BE2C (cell line): ENCODE measurements around the gene FBXL5.

ENCODE experiments used
- DNase-seq: peaks from one replicate; pipeline ENCODE4 v3.0.0-alpha.2; 2020
- H3K27me3 ChIP-seq: fragments of 250-450 bp; sonication (Bioruptor Pico); 2 replicates; pipeline ENCODE4 v1.5.1; 2020; ENCODE audit warnings: mild to moderate bottlenecking
- H3K36me3 ChIP-seq: fragments of 250-450 bp; sonication (Bioruptor Pico); 2 replicates; pipeline ENCODE4 v1.5.1; 2020; ENCODE audit warnings: mild to moderate bottlenecking
- H3K4me1 ChIP-seq: fragments of 250-450 bp; sonication (Bioruptor Pico); 2 replicates; pipeline ENCODE4 v1.5.1; 2020
- H3K4me3 ChIP-seq: 2 replicates; pipeline ENCODE4 v1.5.1; 2011; ENCODE audit warnings: low read depth, low read length
- H3K9me3 ChIP-seq: fragments of 250-450 bp; sonication (Bioruptor Pico); 2 replicates; pipeline ENCODE4 v1.5.1; 2020
- TF ChIP-seq, protein P1 (sequence below): IDR thresholded peaks from 2 replicates; pipeline ENCODE4 v1.5.1; 2012; ENCODE audit warnings: mild to moderate bottlenecking, low read depth, low read length

The FBXL5 gene

DNA sequence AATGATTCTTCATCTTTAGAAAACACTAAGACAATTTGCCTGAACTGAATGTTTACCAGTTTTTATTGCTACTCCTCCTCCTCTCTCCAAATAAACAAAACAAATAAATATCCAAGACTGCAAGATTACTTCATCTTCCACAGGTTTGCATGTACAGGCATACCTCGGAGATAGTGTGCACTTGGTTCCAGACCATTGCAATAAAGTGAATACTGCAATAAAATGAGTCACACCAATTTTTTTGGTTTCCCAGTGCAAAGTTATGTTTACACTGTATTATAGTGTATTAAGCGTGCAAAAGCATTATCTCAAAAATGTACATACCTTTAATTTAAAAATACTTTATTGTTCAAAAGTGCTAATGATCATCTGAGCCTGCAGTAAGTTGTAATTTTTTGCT lies 53.3 kb downstream of the FBXL5 start:
- DNase-seq, result no peak
- TF ChIP-seq, protein P1, sequence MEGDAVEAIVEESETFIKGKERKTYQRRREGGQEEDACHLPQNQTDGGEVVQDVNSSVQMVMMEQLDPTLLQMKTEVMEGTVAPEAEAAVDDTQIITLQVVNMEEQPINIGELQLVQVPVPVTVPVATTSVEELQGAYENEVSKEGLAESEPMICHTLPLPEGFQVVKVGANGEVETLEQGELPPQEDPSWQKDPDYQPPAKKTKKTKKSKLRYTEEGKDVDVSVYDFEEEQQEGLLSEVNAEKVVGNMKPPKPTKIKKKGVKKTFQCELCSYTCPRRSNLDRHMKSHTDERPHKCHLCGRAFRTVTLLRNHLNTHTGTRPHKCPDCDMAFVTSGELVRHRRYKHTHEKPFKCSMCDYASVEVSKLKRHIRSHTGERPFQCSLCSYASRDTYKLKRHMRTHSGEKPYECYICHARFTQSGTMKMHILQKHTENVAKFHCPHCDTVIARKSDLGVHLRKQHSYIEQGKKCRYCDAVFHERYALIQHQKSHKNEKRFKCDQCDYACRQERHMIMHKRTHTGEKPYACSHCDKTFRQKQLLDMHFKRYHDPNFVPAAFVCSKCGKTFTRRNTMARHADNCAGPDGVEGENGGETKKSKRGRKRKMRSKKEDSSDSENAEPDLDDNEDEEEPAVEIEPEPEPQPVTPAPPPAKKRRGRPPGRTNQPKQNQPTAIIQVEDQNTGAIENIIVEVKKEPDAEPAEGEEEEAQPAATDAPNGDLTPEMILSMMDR, result no peak
- Histone ChIP-seq H3K27me3 (no peaks in the 10 kb centered on the region), H3K4me3 (no peak overlapping the region), H3K4me1 (no peaks in the 10 kb centered on the region), H3K9me3 (no peaks in the 10 kb centered on the region), H3K36me3 (peaks cover 19% of the 10 kb centered on the region)

DNA sequence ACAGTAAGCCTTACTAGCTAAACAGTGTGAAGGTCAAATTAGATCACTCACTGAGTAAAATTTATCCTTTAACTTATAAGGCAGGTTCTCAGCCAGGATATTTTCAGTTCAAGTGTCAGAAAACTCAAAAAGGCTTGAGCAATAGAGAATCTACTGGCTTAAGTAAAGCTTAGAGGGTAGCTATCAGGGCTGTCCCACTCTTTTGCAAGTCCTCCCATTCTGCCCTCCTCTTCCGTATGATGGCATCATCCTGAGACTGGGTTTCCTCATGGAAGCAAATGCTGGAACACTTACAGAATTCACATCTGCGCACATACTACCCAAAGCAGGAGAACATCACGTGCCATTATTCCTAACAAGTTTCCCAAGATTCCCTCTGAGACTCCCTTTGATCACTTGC lies 55.0 kb downstream of the FBXL5 start:
- no peaks in the 10 kb centered on the region for H3K27me3 ChIP-seq
- TF ChIP-seq, protein P1, result no peak
- DNase-seq, result no peak
- H3K9me3 ChIP-seq, result no peaks in the 10 kb centered on the region
- H3K36me3 ChIP-seq, result peaks cover 19% of the 10 kb centered on the region
- no peak overlapping the region for H3K4me3 ChIP-seq
- H3K4me1 ChIP-seq, result no peaks in the 10 kb centered on the region

DNA sequence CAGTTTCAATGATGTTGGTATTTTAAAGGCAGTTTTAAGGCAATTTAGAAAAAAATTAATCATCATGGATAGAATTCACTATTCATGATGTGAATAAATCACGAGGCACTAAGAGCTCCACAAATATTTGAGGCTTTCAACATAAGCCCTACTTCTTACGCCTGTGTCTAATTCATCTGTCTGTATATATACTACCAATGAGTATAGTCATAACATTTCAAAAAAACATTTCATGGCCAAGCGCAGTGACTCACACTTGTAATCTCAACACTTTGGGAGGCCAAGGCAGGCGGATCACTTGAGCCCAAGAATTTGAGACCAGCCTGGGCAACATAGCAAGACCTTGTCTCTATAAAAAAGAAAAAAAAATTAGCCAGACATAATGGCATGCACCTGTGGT lies 56.5 kb downstream of the FBXL5 start:
- no peaks in the 10 kb centered on the region for H3K4me1 ChIP-seq
- H3K36me3 ChIP-seq, result peaks cover 19% of the 10 kb centered on the region
- no peak overlapping the region for H3K4me3 ChIP-seq
- no peaks in the 10 kb centered on the region for H3K27me3 ChIP-seq
- no peak for DNase-seq
- no peaks in the 10 kb centered on the region for H3K9me3 ChIP-seq
- TF ChIP-seq, protein P1, result no peak

DNA sequence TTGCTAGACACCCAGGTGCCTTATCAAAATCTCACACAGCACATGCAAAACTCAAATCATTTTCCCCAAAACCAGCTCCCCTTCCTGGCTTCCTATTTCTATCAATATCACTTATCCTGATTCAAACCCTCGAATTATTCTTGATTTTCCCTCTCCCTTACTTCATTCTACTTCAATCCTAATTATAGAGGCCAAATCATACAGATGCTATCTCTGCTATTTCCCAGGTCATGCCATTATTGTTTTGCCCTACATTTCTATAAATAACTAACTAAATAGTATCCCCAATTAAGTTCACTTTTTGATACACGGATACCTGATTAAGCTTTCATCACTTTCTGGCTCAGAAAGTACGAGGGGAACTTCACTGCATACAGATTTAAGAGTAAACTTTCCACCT lies 62.4 kb downstream of the FBXL5 start:
- Histone ChIP-seq H3K4me1 (no peaks in the 10 kb centered on the region), H3K9me3 (no peaks in the 10 kb centered on the region), H3K27me3 (no peaks in the 10 kb centered on the region), H3K4me3 (no peak overlapping the region), H3K36me3 (no peaks in the 10 kb centered on the region)
- TF ChIP-seq, protein P1, result no peak
- no peak for DNase-seq

DNA sequence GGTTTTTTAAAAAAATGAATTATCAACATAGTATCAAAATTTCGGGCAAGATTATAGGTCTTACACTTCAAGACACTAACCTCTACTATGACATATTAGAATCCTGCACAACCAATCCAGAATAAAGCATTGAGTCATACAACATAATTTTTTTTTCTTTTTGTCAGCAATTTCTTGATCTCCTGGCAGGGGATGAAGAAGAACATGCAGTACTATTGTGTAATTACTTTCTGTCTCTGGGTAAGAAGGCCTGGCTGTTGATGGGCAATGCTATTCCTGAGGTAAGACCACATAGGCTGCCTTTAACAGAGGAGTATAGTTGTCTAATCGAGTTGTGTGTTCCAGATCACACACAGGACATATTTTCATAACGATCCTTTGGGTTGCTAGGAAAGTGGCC lies 67.5 kb downstream of the FBXL5 start:
- TF ChIP-seq, protein P1, result no peak
- H3K9me3 ChIP-seq, result no peaks in the 10 kb centered on the region
- DNase-seq, result no peak
- no peaks in the 10 kb centered on the region for H3K36me3 ChIP-seq
- H3K27me3 ChIP-seq, result no peaks in the 10 kb centered on the region
- H3K4me1 ChIP-seq, result no peaks in the 10 kb centered on the region
- H3K4me3 ChIP-seq, result no peak overlapping the region

DNA sequence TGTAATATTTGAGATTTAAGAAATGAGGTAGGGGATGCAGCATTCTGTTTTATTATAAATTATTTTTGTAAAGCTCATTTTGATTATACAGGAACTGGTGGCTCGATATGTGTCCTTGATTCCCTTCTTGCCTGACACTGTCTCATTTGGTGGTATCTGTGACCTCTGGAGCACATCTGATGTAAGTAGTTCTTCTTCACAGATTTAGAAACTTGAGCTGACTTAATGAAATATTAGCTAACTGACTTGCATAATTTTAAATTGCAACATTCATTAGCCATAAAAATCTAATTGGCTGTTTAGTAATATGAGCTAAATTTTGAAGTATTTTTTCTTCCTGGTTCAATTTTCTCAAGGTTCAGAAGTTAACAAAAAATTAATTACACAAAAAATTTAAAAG lies 69.1 kb downstream of the FBXL5 start:
- Histone ChIP-seq H3K9me3 (no peaks in the 10 kb centered on the region), H3K27me3 (no peaks in the 10 kb centered on the region), H3K36me3 (peaks cover 5% of the 10 kb centered on the region; the same call in 1 of the 2 replicates), H3K4me1 (no peaks in the 10 kb centered on the region), H3K4me3 (no peak overlapping the region)
- no peak for DNase-seq
- TF ChIP-seq, protein P1, result no peak
